Astrocyte (in vitro differentiated cells and primary cell): ENCODE data around the gene VIM.

Experiments used
- EZH2 ChIP-seq: IDR thresholded peaks from 2 replicates; pipeline ENCODE4 v1.6.1; 2012; ENCODE audit warnings: mild to moderate bottlenecking, low read length, inconsistent platforms; ENCODE audit not compliant: insufficient read depth
- TF ChIP-seq, protein P1 (sequence below): IDR thresholded peaks from 2 replicates; pipeline ENCODE4 v1.5.1; 2011; ENCODE audit warnings: low read depth, mild to moderate bottlenecking, inconsistent platforms, low read length, moderate library complexity; ENCODE audit not compliant: insufficient read depth

DNA sequence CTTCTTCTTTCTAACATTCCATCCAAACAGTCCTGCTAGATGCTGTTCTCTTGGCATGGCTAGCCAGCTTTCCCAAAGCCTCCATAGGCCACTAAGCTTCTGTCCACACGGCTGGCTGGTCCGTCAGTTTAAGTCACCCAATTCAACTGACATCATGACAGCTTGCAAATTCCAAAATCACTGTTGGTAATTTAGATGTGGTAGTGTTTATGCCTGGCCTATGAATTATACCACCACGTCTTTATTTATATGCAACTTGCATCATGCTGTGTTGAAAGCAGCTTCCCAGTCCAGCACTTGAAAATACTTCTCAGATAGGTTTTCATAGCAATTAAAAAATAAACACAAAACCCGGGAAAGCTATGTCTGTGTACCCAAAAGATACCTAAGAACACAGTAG, 2.2 kb upstream of the VIM start:
- TF ChIP-seq, protein P1, sequence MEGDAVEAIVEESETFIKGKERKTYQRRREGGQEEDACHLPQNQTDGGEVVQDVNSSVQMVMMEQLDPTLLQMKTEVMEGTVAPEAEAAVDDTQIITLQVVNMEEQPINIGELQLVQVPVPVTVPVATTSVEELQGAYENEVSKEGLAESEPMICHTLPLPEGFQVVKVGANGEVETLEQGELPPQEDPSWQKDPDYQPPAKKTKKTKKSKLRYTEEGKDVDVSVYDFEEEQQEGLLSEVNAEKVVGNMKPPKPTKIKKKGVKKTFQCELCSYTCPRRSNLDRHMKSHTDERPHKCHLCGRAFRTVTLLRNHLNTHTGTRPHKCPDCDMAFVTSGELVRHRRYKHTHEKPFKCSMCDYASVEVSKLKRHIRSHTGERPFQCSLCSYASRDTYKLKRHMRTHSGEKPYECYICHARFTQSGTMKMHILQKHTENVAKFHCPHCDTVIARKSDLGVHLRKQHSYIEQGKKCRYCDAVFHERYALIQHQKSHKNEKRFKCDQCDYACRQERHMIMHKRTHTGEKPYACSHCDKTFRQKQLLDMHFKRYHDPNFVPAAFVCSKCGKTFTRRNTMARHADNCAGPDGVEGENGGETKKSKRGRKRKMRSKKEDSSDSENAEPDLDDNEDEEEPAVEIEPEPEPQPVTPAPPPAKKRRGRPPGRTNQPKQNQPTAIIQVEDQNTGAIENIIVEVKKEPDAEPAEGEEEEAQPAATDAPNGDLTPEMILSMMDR = no peak
- TF ChIP-seq EZH2 = no peak
